ENCODE data around the gene CCDC88B. TPM values are rescaled to one million over a fixed set of nuclear protein-coding genes. Genes with fewer than 3 reads are reported as not detected.

The CCDC88B gene
- total RNA-seq, 1 donor from 2014 or later, result 0.30 TPM

DNA sequence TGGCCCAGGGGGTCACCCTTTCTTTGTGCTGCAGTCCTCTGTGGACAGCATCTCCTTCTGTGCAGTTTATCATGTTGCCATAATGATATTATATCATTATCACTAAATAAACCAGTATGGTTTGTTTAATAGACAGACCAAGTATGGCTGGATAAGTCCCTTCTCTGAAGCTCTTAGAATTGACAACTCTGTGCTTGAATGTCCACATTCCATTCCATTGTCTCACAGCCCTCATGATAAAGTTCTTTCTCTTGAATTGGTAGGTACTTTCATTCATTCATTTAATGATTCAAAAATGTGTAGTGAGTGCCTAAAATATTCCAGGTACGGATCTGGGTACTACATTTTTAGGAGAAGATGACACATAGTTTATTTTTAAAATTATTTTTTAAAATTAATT, 26.7 kb downstream of the CCDC88B start:
- DNase-seq (ENCODE audit: extremely low spot score, unreplicated experiment), result no peak
- no peak overlapping the region for H3K4me3 Mint-ChIP-seq (ENCODE audit: unreplicated experiment)
- H3K9me3 Mint-ChIP-seq (ENCODE audit: unreplicated experiment), result no peaks in the 10 kb centered on the region
- no peaks in the 10 kb centered on the region for H3K27me3 Mint-ChIP-seq (ENCODE audit: unreplicated experiment)
- H3K27ac Mint-ChIP-seq (ENCODE audit: unreplicated experiment), result no peak overlapping the region
- TF ChIP-seq, protein P1, sequence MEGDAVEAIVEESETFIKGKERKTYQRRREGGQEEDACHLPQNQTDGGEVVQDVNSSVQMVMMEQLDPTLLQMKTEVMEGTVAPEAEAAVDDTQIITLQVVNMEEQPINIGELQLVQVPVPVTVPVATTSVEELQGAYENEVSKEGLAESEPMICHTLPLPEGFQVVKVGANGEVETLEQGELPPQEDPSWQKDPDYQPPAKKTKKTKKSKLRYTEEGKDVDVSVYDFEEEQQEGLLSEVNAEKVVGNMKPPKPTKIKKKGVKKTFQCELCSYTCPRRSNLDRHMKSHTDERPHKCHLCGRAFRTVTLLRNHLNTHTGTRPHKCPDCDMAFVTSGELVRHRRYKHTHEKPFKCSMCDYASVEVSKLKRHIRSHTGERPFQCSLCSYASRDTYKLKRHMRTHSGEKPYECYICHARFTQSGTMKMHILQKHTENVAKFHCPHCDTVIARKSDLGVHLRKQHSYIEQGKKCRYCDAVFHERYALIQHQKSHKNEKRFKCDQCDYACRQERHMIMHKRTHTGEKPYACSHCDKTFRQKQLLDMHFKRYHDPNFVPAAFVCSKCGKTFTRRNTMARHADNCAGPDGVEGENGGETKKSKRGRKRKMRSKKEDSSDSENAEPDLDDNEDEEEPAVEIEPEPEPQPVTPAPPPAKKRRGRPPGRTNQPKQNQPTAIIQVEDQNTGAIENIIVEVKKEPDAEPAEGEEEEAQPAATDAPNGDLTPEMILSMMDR (IDR thresholded peaks at IDR 0.05), result no peak
- H3K4me1 Mint-ChIP-seq (ENCODE audit: unreplicated experiment), result no peaks in the 10 kb centered on the region
- H3K36me3 Mint-ChIP-seq (ENCODE audit: unreplicated experiment), result peaks cover 32% of the 10 kb centered on the region

DNA sequence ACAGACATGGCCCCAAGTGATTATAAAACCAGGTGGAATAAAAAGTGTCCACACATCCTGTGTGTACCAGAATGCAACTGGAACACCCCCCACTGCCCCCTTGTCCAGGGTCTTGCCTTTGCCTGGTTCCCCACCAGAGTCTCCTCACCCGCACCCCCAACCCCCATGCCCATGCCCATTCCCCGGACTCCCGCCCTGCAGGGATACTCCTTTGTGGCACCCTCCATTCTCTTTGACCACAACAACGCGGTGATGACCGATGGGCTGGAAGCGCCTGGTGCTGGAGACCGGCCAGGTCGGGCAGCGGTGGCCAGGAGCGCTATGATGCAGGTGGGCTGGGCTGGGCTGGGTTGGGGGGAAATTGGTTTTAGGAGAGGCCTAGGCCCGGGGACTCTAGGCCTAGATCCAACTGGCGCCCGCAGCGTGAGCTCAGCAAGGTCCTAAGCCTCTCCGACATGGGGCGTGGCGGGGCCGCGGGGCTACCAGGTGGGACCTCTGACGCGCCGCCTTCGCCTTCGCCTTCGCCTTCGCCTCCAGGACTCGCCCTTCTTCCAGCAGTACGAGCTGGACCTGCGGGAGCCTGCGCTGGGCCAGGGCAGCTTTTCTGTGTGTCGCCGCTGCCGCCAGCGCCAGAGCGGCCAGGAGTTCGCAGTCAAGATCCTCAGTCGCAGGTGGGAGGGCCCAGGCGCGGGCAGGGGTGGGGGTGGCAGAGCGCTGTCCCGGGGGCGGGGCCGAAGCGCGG, 28.1 kb downstream of the CCDC88B start:
- DNase-seq (ENCODE audit: extremely low spot score, unreplicated experiment), result no peak
- Mint-ChIP-seq H3K27me3 (ENCODE audit: unreplicated experiment) (no peaks in the 10 kb centered on the region), H3K36me3 (ENCODE audit: unreplicated experiment) (peaks cover 25% of the 10 kb centered on the region), H3K9me3 (ENCODE audit: unreplicated experiment) (no peaks in the 10 kb centered on the region), H3K4me3 (ENCODE audit: unreplicated experiment) (no peak overlapping the region), H3K27ac (ENCODE audit: unreplicated experiment) (no peak overlapping the region), H3K4me1 (ENCODE audit: unreplicated experiment) (no peaks in the 10 kb centered on the region)
- TF ChIP-seq, protein P1 (IDR thresholded peaks at IDR 0.05), result no peak

DNA sequence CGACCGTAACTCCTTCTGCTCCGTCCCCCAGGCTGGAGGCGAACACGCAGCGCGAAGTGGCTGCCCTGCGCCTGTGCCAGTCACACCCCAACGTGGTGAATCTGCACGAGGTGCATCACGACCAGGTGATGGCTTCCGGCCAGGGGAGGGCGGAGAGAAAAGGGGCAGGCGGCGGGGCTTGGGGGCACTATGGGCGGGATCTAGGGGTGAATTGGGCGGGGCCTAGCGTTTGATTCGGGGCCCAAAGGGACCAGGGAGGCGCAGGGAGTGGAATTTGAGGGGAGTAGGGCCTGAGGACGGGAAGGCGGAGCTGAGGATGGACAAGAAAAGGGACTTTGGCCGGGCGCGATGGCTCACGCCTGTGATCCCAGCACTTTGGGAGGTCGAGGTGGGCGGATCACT, 28.7 kb downstream of the CCDC88B start:
- Mint-ChIP-seq H3K4me1 (ENCODE audit: unreplicated experiment) (no peaks in the 10 kb centered on the region), H3K9me3 (ENCODE audit: unreplicated experiment) (no peaks in the 10 kb centered on the region), H3K36me3 (ENCODE audit: unreplicated experiment) (peaks cover 25% of the 10 kb centered on the region), H3K27me3 (ENCODE audit: unreplicated experiment) (no peaks in the 10 kb centered on the region), H3K27ac (ENCODE audit: unreplicated experiment) (no peak overlapping the region), H3K4me3 (ENCODE audit: unreplicated experiment) (no peak overlapping the region)
- TF ChIP-seq, protein P1 (IDR thresholded peaks at IDR 0.05), result no peak
- DNase-seq (ENCODE audit: extremely low spot score, unreplicated experiment), result no peak

DNA sequence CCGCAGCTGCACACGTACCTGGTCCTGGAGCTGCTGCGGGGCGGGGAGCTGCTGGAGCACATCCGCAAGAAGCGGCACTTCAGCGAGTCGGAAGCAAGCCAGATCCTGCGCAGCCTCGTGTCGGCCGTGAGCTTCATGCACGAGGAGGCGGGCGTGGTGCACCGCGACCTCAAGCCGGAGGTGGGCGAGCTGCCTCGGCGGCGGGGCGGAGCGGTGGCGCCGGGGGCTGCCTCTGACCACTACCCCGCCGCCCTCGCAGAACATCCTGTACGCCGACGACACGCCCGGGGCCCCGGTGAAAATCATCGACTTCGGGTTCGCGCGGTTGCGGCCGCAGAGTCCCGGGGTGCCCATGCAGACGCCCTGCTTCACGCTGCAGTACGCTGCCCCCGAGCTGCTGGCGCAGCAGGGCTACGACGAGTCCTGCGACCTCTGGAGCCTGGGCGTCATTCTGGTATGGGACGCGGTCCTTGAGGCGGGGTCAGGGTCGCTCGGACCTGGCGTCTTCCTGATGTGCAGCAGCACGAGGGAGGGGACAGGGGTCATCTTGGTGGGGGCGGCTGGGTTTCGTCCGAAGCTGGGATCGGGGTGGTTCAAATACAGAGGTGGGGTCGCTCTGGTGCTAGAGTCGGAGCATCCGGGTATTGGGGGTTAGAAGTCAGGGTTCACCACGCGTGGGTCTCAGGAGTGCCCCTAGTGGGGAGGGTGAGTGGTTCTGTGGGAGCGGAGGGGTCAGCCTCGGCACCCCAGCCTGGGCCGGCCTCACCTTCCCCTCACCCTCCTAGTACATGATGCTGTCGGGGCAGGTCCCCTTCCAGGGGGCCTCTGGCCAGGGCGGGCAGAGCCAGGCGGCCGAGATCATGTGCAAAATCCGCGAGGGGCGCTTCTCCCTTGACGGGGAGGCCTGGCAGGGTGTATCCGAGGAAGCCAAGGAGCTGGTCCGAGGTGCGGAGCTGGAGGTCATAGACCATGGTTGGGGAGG, 29.7 kb downstream of the CCDC88B start:
- H3K27me3 Mint-ChIP-seq (ENCODE audit: unreplicated experiment), result no peaks in the 10 kb centered on the region
- TF ChIP-seq, protein P1 (IDR thresholded peaks at IDR 0.05), result no peak
- H3K27ac Mint-ChIP-seq (ENCODE audit: unreplicated experiment), result no peak overlapping the region
- no peak overlapping the region for H3K4me3 Mint-ChIP-seq (ENCODE audit: unreplicated experiment)
- H3K36me3 Mint-ChIP-seq (ENCODE audit: unreplicated experiment), result peaks cover 20% of the 10 kb centered on the region
- H3K4me1 Mint-ChIP-seq (ENCODE audit: unreplicated experiment), result no peaks in the 10 kb centered on the region
- H3K9me3 Mint-ChIP-seq (ENCODE audit: unreplicated experiment), result no peaks in the 10 kb centered on the region
- DNase-seq (ENCODE audit: extremely low spot score, unreplicated experiment), result no peak

DNA sequence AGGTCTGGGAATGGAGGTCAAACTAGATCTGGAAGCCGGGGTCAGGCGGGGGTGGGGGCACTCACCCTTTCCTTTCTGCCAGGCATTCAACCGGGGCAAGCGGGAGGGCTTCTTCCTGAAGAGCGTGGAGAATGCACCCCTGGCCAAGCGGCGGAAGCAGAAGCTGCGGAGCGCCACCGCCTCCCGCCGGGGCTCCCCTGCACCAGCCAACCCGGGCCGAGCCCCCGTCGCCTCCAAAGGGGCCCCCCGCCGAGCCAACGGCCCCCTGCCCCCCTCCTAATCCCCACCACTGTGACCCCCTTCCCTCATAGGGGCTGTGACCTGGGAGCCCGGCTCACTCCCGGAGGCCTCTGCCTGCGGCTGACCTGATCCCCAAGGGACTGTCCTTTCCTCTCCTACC, 31.2 kb downstream of the CCDC88B start:
- no peaks in the 10 kb centered on the region for H3K4me1 Mint-ChIP-seq (ENCODE audit: unreplicated experiment)
- no peaks in the 10 kb centered on the region for H3K27me3 Mint-ChIP-seq (ENCODE audit: unreplicated experiment)
- TF ChIP-seq, protein P1 (IDR thresholded peaks at IDR 0.05), result no peak
- no peak overlapping the region for H3K4me3 Mint-ChIP-seq (ENCODE audit: unreplicated experiment)
- peaks cover 16% of the 10 kb centered on the region for H3K36me3 Mint-ChIP-seq (ENCODE audit: unreplicated experiment)
- no peak overlapping the region for H3K27ac Mint-ChIP-seq (ENCODE audit: unreplicated experiment)
- H3K9me3 Mint-ChIP-seq (ENCODE audit: unreplicated experiment), result no peaks in the 10 kb centered on the region
- no peak for DNase-seq (ENCODE audit: extremely low spot score, unreplicated experiment)

Measured in osteocyte (in vitro differentiated cells).